Duodenal mucosa (tissue), 2 donors: Measurements from ENCODE around the gene MAP7D3.
"Not testable (repeated sequence)": the region's sequence is repeated elsewhere in the genome, so short reads cannot be mapped to it uniquely, and the experiment has no call there.

Experiments
- H3K27ac ChIP-seq: one replicate; pipeline ENCODE4 v1.7.0; 2013; ENCODE audit warnings: low read depth, low read length
- H3K27me3 ChIP-seq, 2 donors: one replicate each; pipeline ENCODE4 v1.7.0; 2013; ENCODE audit warnings: low read length in 2 of 2, control low read depth in 1 of 2; ENCODE audit not compliant: insufficient read depth in 2 of 2, control insufficient read depth in 1 of 2
- H3K36me3 ChIP-seq, 2 donors: one replicate each; pipeline ENCODE4 v1.7.0; 2013; ENCODE audit warnings: low read length in 2 of 2, control low read depth in 1 of 2; ENCODE audit not compliant: insufficient read depth in 2 of 2, control insufficient read depth in 1 of 2
- H3K4me1 ChIP-seq, 2 donors: one replicate each; pipeline ENCODE4 v1.7.0; 2013; ENCODE audit warnings: low read length in 2 of 2, control low read depth in 1 of 2; ENCODE audit not compliant: insufficient read depth in 2 of 2, control insufficient read depth in 1 of 2
- H3K4me3 ChIP-seq, 2 donors: one replicate each; pipeline ENCODE4 v1.7.0; 2013; ENCODE audit warnings: low read length in 2 of 2, low read depth in 1 of 2
- H3K9ac ChIP-seq, 2 donors: one replicate each; pipeline ENCODE4 v1.7.0; 2013; ENCODE audit warnings: low read length in 2 of 2, low read depth in 1 of 2
- H3K9me3 ChIP-seq, 2 donors: one replicate each; pipeline ENCODE4 v1.7.0; 2013; ENCODE audit warnings: low read length in 2 of 2, control low read depth in 1 of 2; ENCODE audit not compliant: control insufficient read depth in 1 of 2

MAP7D3 gene, protein sequence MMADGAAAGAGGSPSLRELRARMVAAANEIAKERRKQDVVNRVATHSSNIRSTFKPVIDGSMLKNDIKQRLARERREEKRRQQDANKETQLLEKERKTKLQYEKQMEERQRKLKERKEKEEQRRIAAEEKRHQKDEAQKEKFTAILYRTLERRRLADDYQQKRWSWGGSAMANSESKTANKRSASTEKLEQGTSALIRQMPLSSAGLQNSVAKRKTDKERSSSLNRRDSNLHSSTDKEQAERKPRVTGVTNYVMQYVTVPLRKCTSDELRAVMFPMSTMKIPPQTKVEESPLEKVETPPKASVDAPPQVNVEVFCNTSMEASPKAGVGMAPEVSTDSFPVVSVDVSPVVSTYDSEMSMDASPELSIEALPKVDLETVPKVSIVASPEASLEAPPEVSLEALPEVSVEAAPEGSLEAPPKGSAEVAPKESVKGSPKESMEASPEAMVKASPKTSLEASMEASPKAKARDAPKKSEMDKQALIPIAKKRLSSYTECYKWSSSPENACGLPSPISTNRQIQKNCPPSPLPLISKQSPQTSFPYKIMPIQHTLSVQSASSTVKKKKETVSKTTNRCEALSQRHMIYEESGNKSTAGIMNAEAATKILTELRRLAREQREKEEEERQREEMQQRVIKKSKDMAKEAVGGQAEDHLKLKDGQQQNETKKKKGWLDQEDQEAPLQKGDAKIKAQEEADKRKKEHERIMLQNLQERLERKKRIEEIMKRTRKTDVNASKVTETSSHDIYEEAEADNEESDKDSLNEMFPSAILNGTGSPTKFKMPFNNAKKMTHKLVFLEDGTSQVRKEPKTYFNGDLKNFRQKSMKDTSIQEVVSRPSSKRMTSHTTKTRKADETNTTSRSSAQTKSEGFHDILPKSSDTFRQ

DNA sequence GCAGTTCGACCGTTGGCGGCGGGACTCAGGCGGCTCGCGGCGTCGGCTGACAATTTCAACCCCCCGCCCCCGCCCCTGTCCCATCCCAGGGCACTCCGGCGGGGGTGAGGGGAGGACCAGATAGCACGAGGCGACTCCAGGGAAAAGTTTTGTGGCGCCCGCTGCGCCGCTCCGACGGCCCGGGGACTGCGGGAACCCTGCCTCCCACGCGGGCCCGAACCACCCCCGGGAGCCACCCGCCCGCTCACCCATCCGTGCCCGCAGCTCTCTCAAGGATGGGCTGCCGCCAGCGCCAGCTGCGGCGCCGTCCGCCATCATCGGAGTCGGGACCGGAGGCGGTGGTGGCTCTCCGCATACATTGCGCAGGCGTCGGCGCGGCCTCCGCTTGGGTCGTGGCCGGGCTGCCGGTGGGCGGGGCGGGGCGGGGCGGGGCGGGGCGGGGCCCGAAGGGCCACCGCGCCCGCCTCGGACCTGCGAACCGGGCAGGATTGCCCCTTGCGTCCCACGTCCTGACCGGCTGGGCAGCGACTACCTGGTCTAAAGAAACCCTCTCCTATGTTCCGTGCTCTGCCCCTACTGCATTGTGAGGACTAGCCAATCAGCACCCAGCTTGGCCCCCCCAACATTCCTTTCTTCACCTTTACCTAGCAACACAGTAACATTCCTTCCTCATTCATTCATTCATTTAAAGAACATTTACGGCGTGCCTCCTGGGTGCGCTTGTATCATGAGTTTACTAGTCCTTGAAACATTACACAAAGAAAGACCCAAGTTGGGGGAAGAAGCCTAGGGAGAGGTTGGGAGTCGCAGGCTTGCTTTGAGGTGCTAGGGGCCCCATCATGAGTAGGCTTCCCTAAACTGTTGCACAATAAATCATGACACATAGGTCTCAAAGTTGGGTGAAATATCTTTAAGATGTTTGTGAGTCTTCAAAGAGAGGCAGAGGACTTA lies at the start of gene MAP7D3:
TSS of gene MAP7D3 (minus strand) at position 360 of the 951 bp plus-strand sequence. CDS start at position 318, 42 bp downstream.
- H3K4me3 ChIP-seq, result peak within 1 kb of the TSS; percentile 56 to 61
- H3K9me3 ChIP-seq, result no peaks in the 10 kb centered on the region
- H3K27me3 ChIP-seq, result peaks cover 0 to 4% of the 10 kb centered on the region in 2 donors
- H3K4me1 ChIP-seq, result peaks cover 5 to 6% of the 10 kb centered on the region in 2 donors
- peak within 1 kb of the TSS; percentile 10 to 32 for H3K9ac ChIP-seq
- H3K36me3 ChIP-seq, result no peaks in the 10 kb centered on the region
- H3K27ac ChIP-seq, result peak within 1 kb of the TSS; percentile 42

DNA sequence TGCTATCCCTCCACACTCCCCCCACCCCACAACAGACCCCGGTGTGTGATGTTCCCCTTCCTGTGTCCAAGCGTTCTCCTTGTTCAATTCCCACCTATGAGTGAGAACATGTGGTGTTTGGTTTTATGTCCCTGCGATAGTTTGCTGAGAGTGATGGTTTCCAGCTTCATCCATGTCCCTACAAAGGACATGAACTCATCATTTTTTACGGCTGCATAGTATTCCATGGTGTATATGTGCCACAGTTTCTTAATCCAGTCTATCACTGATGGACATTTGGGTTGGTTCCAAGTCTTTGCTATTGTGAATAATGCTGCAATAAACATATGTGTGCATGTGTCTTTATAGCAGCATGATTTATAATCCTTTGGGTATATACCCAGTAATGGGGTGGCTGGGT lies 49.5 kb upstream of the MAP7D3 start, which contains the start of gene ADGRG4:
TSS of gene ADGRG4 (plus strand) at position 243 of the 400 bp plus-strand sequence. CDS start 7,815 bp downstream, outside the sequence.
- H3K4me3 ChIP-seq, result not testable (repeated sequence)

DNA sequence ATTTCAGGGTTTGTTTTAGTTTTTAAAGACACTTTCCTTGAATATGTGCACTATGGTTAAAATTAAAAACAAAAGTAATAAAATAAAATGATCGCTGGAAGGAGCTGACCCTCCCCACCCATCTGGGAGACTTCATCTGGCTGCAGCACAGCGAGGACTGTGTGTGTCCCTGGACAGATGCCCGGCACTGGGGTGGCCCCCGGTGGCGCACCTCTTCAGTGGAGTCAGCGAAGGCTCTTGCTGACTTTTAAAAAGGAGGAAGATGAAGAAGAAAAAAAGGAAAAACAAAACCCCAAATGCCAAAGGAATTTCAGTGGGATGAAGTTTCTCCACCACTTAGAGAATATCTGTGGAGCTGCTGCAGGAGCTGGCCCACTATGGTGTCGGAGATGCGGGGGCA lies 44.2 kb upstream of the MAP7D3 start:
- H3K4me1 ChIP-seq, result no peaks in the 10 kb centered on the region
- no peak overlapping the region for H3K9ac ChIP-seq
- no peaks in the 10 kb centered on the region for H3K27me3 ChIP-seq
- no peak overlapping the region for H3K4me3 ChIP-seq
- H3K36me3 ChIP-seq, result no peaks in the 10 kb centered on the region
- no peak overlapping the region for H3K27ac ChIP-seq
- H3K9me3 ChIP-seq, result no peaks in the 10 kb centered on the region

More for the DNA sequence above, 49.5 kb upstream of the MAP7D3 start, which contains the start of gene ADGRG4:
- H3K9me3 ChIP-seq, H3K4me1 ChIP-seq, H3K27ac ChIP-seq, H3K27me3 ChIP-seq, H3K9ac ChIP-seq, H3K36me3 ChIP-seq: not testable (repeated sequence)

DNA sequence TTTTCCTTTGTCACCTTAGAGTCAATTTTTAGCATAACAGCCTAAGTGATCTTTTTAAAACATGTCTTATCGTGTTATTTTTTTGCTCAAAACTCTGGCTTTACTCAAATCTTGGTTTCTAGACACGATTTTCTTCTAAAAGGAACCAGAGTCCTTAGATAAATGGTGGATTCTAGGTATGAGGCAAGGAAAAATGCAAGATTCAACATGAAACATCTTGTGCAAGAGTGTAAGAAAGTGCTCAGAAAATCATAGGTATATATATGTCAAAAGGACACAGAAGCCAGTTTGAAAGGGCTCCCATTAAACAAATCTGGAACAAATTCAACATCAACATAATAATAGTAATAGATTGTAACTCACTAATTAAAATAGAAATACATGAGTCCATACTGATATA lies 41.5 kb upstream of the MAP7D3 start:
- H3K27me3 ChIP-seq, result no peaks in the 10 kb centered on the region
- no peaks in the 10 kb centered on the region for H3K36me3 ChIP-seq
- H3K4me3 ChIP-seq, result no peak overlapping the region
- no peak overlapping the region for H3K9ac ChIP-seq
- H3K27ac ChIP-seq, result no peak overlapping the region
- H3K4me1 ChIP-seq, result no peaks in the 10 kb centered on the region
- no peaks in the 10 kb centered on the region for H3K9me3 ChIP-seq

DNA sequence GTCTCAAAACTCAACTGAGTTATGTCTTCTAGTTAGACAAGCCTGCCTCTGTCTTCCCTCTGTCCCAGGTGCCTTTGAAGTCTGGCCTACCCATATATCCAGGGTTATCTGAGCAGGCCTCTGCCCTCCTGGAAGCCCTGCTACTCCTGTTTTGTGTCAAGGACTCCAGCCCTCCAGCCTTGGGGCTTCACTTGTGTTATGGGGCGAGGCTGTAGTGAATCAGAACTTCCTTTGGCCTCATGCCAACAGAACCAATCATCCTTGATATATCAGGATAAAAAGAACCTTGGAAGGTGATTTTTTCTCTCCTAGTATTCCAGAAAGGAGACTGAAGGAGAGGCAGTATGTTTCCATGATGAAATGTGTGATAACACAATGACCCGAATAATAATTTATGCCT lies 40.6 kb upstream of the MAP7D3 start:
- Histone ChIP-seq H3K4me1 (no peaks in the 10 kb centered on the region), H3K27ac (no peak overlapping the region), H3K27me3 (no peaks in the 10 kb centered on the region), H3K36me3 (no peaks in the 10 kb centered on the region), H3K4me3 (no peak overlapping the region), H3K9me3 (no peaks in the 10 kb centered on the region), H3K9ac (no peak overlapping the region)

DNA sequence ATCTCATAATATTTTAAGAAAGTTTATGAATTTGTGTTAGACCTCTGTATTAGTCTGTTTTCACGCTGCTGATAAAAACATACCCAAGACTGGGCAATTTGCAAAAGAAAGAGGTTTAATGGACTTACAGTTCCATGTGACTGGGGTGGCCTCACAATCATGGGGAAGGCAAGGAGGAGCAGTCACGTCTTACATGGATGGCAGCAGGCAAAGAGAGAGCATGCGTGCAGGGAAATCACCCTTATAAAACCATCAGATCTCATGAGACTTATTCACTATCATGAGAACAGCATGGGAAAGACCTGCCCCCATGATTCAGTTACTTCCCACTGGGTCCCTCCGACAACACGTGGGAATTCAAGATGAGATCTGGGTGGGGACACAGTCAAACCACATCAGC lies 35.2 kb upstream of the MAP7D3 start:
- not testable (repeated sequence) for H3K27me3 ChIP-seq, H3K4me3 ChIP-seq, H3K4me1 ChIP-seq, H3K36me3 ChIP-seq, H3K9me3 ChIP-seq, H3K27ac ChIP-seq, H3K9ac ChIP-seq

DNA sequence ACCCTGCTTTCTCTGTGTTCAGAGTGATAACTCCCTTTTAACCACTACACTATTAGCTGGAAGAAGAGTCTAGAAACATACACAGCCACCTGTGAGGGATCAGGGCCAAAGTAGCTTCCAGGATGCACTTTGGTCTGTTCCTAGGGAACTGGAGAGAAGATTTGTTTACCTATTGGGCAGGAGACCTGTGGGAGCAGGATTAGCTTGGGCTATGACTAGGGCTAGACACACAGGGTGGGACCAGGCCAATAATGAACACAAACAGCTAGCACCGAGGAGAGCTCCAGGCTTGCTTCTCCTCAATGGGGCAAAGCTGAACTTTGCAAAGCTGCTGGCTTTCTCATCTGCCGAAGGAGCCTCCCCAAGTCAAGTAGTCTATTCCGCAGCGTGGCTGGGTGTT lies 24.4 kb upstream of the MAP7D3 start:
- Histone ChIP-seq H3K9ac (no peak overlapping the region), H3K27ac (no peak overlapping the region), H3K4me3 (no peak overlapping the region), H3K36me3 (no peaks in the 10 kb centered on the region), H3K9me3 (no peaks in the 10 kb centered on the region), H3K4me1 (peaks cover 6 to 13% of the 10 kb centered on the region in 2 donors), H3K27me3 (no peaks in the 10 kb centered on the region)

DNA sequence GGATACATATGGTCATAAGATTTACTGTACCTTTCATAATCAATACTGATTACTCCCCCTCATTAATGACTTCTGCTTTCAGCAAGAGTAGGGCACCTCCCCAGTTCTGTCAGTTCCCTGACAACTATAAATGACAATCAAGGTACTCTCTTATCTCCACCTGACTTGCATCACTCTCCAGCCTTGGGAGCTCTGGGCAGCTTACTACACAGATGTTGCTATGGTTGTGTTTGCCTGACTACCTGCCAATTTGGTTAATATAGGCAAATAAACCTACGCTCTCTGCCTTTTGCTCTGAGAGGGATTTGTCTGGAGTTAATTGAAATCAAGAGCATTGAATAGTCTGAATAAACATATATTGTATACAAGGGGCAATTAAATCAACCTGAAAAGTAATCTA lies 22.8 kb upstream of the MAP7D3 start:
- Histone ChIP-seq H3K27me3 (no peaks in the 10 kb centered on the region), H3K9ac (no peak overlapping the region), H3K4me3 (no peak overlapping the region), H3K27ac (no peak overlapping the region), H3K36me3 (no peaks in the 10 kb centered on the region), H3K4me1 (peaks cover 6 to 13% of the 10 kb centered on the region in 2 donors), H3K9me3 (no peaks in the 10 kb centered on the region)

DNA sequence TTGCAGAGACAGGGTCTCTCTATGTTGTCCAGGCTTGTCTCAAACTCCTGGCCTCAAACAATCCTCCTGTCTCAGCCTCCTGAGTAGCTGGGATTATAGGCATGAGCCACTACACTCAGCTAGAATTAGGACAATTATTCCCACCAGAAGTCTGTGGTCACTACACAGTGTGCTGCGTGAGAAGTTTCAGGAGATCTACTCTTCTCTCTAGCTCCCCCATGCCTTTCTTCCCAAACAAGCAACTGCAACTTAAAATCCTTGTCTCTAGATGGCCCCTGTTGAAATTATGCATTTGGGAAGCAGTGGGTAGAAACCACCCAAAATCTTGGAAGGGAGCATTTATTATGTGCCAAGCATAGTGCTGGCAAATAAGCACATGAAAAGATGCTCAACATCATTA lies 21.1 kb upstream of the MAP7D3 start:
- H3K9me3 ChIP-seq, result no peaks in the 10 kb centered on the region
- H3K27me3 ChIP-seq, result no peaks in the 10 kb centered on the region
- peaks cover 6 to 13% of the 10 kb centered on the region in 2 donors for H3K4me1 ChIP-seq
- H3K4me3 ChIP-seq, result no peak overlapping the region
- H3K9ac ChIP-seq, result no peak overlapping the region
- no peaks in the 10 kb centered on the region for H3K36me3 ChIP-seq
- no peak overlapping the region for H3K27ac ChIP-seq
